ENCODE measurements around the gene KLHL18. TPM values are rescaled to one million over a fixed set of nuclear protein-coding genes. Genes with fewer than 3 reads are reported as not detected.
A peak's percentile ranks its signal among the peaks of the same experiment; 100 is the strongest.

Gene KLHL18
- total RNA-seq, 3 donors from 2014 or later = 17.0 to 28.7 (median 21.5) TPM

- DNase-seq (no peak), ATAC-seq (no peak)
- no peak overlapping the region for H3K4me3 ChIP-seq
- intact Hi-C loops (cut with DNase I, micrococcal nuclease) = no loop called here
- no peak for TF ChIP-seq CTCF (IDR thresholded peaks at IDR 0.05)
- H3K36me3 ChIP-seq (ENCODE audit: low read depth) = no peaks in the 10 kb centered on the region
- H3K4me1 ChIP-seq (ENCODE audit: low read depth) = peaks cover 4% of the 10 kb centered on the region
- H3K9me3 ChIP-seq = no peaks in the 10 kb centered on the region
These were observed 91.8 kb downstream of the KLHL18 start for GRCh38 chr3:47374587-47374986.

GRCh38 chr3:47376393-47376792 is 93.6 kb downstream of the KLHL18 start:
- Histone ChIP-seq H3K36me3 (ENCODE audit: low read depth) (peaks cover 3% of the 10 kb centered on the region), H3K4me1 (ENCODE audit: low read depth) (peaks cover 9% of the 10 kb centered on the region), H3K4me3 (no peak overlapping the region), H3K9me3 (no peaks in the 10 kb centered on the region)
- ATAC-seq (no peak), DNase-seq (no peak)
- TF ChIP-seq CTCF (IDR thresholded peaks at IDR 0.05) = no peak
- intact Hi-C loops (cut with DNase I, micrococcal nuclease) = no loop called here

- no peak for TF ChIP-seq CTCF (IDR thresholded peaks at IDR 0.05)
- Histone ChIP-seq H3K36me3 (ENCODE audit: low read depth) (peaks cover 3% of the 10 kb centered on the region), H3K4me3 (no peak overlapping the region), H3K9me3 (no peaks in the 10 kb centered on the region), H3K4me1 (ENCODE audit: low read depth) (peaks cover 15% of the 10 kb centered on the region)
- DNase-seq (no peak), ATAC-seq (no peak)
- intact Hi-C loops (cut with DNase I, micrococcal nuclease) = no loop called here
These were observed 94.4 kb downstream of the KLHL18 start for GRCh38 chr3:47377186-47377585.

- ATAC-seq = no peak
- H3K4me3 ChIP-seq = no peak overlapping the region
- intact Hi-C loops (cut with DNase I, micrococcal nuclease) = no loop called here
- H3K36me3 ChIP-seq (ENCODE audit: low read depth) = peaks cover 3% of the 10 kb centered on the region
- peaks cover 16% of the 10 kb centered on the region for H3K4me1 ChIP-seq (ENCODE audit: low read depth)
- no peak for DNase-seq
- no peak for TF ChIP-seq CTCF (IDR thresholded peaks at IDR 0.05)
- H3K9me3 ChIP-seq = no peaks in the 10 kb centered on the region
These were observed 96.1 kb downstream of the KLHL18 start for GRCh38 chr3:47378869-47379268.

GRCh38 chr3:47379411-47379899 is 96.7 kb downstream of the KLHL18 start:
- peaks cover 16% of the 10 kb centered on the region for H3K4me1 ChIP-seq (ENCODE audit: low read depth)
- intact Hi-C loops (cut with DNase I, micrococcal nuclease) = no loop called here
- ATAC-seq = no peak

More at GRCh38 chr3:47379411-47379899, 96.7 kb downstream of the KLHL18 start:
- peak; percentile 20 to 62 (median 50) for DNase-seq
- Histone ChIP-seq H3K4me3 (no peak overlapping the region), H3K36me3 (ENCODE audit: low read depth) (peaks cover 3% of the 10 kb centered on the region), H3K9me3 (no peaks in the 10 kb centered on the region)
- TF ChIP-seq CTCF (IDR thresholded peaks at IDR 0.05) = no peak
